DMS 273 (cell line): ENCODE measurements around the gene RELA.
A peak's percentile ranks its signal among the peaks of the same experiment; 100 is the strongest.
"Not testable (repeated sequence)": the region's sequence is repeated elsewhere in the genome, so short reads cannot be mapped to it uniquely, and the experiment has no call there.

ENCODE experiments used
- DNase-seq: peaks from one replicate; lab custom pipeline; 2025; ENCODE audit not compliant: unreplicated experiment; lab: John Stamatoyannopoulos, UW

RELA gene

GRCh38 chr11:65649656-65650546 lies 12.8 kb downstream of the RELA start:
- no peak for DNase-seq

DNA sequence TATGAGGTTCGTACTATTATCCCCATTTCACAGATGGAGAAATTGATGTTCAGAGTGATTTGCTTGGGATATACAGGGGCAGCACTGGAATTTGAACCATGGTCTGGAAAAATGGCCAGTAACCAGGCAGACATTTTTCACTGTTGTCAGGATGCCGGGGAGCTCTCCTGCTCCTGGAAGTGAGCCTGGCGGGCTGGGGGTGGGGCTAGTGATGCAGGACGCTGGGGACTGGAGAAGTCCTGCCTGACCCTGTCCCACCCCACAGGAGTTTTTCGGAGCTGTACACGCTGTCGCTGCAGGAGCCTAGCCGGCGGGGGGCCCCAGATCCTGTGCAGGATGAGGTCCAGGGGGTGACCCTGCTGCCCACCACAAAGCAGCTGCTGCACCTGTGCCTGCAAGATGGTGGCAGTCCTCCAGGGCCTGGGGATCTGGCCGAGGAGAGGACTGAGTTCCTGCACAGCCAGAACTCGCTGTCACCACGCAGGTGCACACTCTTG lies 13.7 kb downstream of the RELA start:
- DNase-seq = peak; percentile 25

- DNase-seq = no peak
Measured at GRCh38 chr11:65646958-65647701, 15.6 kb downstream of the RELA start.

DNA sequence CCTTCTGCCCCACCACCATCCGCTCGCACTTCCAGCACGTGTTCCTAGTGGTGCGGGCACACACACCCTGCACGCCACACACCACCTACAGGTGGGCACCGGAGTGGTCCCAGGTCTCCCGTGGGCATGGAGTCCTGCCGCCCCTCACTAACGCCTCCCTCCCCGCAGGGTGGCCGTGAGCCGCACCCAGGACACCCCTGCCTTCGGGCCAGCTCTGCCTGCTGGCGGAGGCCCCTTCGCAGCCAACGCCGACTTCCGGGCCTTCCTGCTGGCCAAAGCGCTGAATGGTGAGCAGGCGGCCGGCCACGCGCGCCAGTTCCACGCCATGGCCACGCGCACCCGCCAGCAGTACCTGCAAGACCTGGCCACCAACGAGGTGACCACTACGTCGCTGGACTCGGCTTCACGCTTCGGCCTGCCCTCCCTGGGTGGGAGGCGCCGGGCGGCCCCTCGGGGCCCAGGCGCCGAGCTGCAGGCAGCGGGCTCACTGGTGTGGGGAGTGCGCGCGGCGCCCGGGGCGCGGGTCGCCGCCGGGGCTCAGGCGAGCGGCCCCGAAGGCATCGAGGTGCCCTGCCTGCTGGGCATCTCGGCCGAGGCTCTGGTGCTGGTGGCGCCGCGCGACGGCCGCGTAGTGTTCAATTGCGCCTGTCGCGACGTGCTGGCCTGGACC lies 16.3 kb downstream of the RELA start:
- no peak for DNase-seq

DNA sequence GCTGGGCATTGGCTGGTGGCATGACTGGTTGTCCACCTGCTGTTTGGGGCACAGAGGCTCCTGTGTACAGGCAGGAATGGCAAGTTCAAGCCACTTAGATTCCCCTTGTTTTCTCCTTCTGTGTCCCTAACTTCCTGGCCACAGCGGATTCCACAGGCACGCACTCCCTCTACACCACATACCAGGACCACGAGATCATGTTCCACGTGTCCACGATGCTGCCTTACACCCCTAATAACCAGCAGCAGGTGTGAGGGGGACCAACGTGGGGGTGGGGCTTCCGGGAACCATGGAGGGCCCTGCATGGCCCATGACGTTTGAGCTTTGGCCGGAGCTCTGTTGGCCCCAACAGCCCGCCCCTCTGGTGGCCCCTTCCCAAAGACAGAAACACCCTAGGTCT lies 17.0 kb downstream of the RELA start:
- no peak for DNase-seq

GRCh38 chr11:65644837-65645236 lies 17.9 kb downstream of the RELA start:
- DNase-seq = no peak

DNA sequence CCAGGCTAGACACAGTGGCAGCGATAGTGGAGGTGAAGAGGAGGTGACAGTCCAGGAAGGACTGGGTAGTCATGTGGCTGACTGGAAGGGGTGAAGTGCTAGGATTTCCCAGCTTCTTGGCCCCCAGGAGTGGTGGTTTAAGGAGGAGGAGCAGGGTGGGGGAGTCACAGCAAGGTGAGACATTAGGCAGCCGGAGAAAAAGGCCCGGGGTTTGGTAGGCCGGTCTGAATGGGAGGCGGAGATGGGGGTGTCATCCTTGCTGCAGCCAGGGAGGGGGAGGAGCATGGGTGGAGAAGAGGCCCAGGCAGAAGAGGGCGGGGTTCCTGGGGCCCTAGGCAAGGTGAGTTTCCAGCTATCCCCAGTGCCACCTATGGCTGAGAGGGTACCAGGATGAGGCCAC lies 18.7 kb downstream of the RELA start:
- no peak for DNase-seq

- no peak for DNase-seq
Measured at GRCh38 chr11:65642014-65642671, 20.6 kb downstream of the RELA start.

- DNase-seq = no peak
Measured at GRCh38 chr11:65641297-65642013, 21.3 kb downstream of the RELA start.

DNA sequence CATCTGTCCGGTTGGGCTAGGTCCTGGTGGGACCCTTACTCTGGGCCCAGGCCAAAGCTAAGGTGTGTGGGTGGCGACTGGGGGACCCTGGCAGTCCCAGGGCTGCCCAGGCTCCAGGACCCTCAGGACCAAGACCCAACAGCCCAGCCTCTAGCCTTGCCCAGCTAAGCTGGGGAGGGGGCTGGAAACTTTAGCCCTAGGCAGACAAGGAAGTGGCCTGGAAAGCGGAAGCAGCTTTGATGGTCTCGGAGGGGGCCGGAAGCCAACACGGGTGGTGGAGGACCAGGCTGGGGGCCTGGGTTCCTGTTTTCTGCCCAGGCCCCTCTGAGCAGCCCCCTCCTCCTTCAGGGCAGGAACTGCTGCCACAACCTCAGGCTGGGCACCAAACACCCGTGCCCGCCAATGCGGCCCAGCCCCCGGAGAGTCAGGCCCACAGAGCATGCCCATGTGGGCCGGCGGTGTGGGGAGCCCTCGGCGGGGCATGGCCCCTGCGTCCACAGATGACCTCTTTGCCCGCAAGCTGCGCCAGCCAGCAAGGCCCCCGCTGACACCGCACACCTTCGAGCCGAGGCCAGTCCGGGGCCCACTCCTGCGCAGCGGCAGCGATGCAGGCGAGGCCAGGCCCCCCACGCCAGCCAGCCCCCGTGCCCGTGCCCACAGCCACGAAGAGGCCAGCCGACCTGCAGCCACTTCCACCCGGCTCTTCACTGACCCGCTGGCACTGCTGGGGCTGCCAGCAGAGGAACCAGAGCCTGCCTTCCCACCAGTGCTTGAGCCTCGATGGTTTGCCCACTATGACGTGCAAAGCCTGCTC lies 22.0 kb downstream of the RELA start:
- DNase-seq = no peak

GRCh38 chr11:65639623-65640482 lies 22.9 kb downstream of the RELA start:
- no peak for DNase-seq

GRCh38 chr11:65639228-65639597 lies 23.5 kb downstream of the RELA start:
- DNase-seq = not testable (repeated sequence)

- peak; percentile 83 for DNase-seq
Measured at GRCh38 chr11:65637794-65638419, 24.8 kb downstream of the RELA start, which contains the start of gene SIPA1. Gene SIPA1 (plus strand): TSS chr11:65638101. CDS start chr11:65640922, 2,821 bp downstream.

DNA sequence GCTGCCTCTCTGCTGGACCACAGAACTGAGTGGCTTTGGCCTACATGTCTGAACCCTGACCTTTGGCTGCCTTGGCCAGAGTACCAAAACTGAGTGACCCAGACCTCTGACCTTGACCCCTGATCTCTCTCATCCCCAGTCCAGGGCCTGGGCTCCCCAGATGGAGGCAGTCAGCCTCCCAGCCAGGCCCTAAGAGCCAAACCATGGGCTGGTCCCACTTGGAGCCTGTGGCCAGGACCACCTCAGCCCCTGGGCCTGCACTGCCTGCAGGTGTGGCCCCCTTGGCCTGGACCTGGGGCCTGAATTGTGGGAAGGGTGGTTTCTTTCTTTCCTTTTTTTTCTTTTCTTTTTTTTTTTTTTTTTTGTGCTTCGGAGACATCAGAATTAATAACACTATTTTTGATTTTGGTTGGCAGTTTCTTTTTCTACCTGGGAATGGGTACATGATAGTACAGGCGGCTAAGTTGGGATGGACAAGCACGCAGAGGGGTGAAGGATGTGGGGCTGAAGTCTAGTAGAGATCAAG lies 25.6 kb downstream of the RELA start:
- DNase-seq = no peak

- no peak for DNase-seq
Measured at GRCh38 chr11:65636108-65637031, 26.3 kb downstream of the RELA start.

- DNase-seq = no peak
Measured at GRCh38 chr11:65634905-65635731, 27.6 kb downstream of the RELA start.
